Stimulated activated CD4-positive, alpha-beta T cell treated with anti-CD3 and anti-CD28 coated beads, Interleukin-4, amount 100 ng/mL, for 48 hours (primary cell): Measurements from ENCODE around the gene PHLDA3.
A peak's percentile ranks its signal among the peaks of the same experiment; 100 is the strongest.

Source experiments
- DNase-seq, 2 donors: peaks; one replicate each; pipeline ENCODE4 v3.0.0-alpha.2; 2020; ENCODE audit warnings: low read depth in 2 of 2

The PHLDA3 gene

GRCh38 chr1:201468844-201469644 is at the start of gene PHLDA3:
Gene PHLDA3 (minus strand): TSS chr1:201469188. CDS start chr1:201468786, 402 bp downstream.
- peak; percentile 24 to 40 for DNase-seq

- DNase-seq = no peak
These were observed 49.1 kb upstream of the PHLDA3 start for GRCh38 chr1:201518071-201518470.

- no peak for DNase-seq
These were observed 48.6 kb upstream of the PHLDA3 start for GRCh38 chr1:201517631-201518030.

- no peak for DNase-seq
These were observed 47.6 kb upstream of the PHLDA3 start for GRCh38 chr1:201516511-201517127.

GRCh38 chr1:201515895-201516294 is 46.9 kb upstream of the PHLDA3 start:
- no peak for DNase-seq

- no peak for DNase-seq
These were observed 46.2 kb upstream of the PHLDA3 start for GRCh38 chr1:201515062-201515750.

- no peak for DNase-seq
These were observed 45.5 kb upstream of the PHLDA3 start for GRCh38 chr1:201514466-201514865.

GRCh38 chr1:201513498-201514243 is 44.7 kb upstream of the PHLDA3 start:
- DNase-seq = no peak

GRCh38 chr1:201511941-201512539 is 43.1 kb upstream of the PHLDA3 start:
- DNase-seq = no peak

GRCh38 chr1:201511396-201511940 is 42.5 kb upstream of the PHLDA3 start:
- no peak for DNase-seq

GRCh38 chr1:201510734-201511133 is 41.7 kb upstream of the PHLDA3 start:
- no peak for DNase-seq

GRCh38 chr1:201509601-201510374 is 40.8 kb upstream of the PHLDA3 start:
- no peak for DNase-seq

- DNase-seq = no peak
These were observed 39.8 kb upstream of the PHLDA3 start for GRCh38 chr1:201508809-201509208.

GRCh38 chr1:201507360-201507675 is 38.3 kb upstream of the PHLDA3 start:
- DNase-seq = no peak

GRCh38 chr1:201506557-201507359 is 37.8 kb upstream of the PHLDA3 start, which contains the start of gene CSRP1:
Gene CSRP1 (minus strand): TSS chr1:201507123. CDS start chr1:201496303, 10,820 bp downstream.
- peak; percentile 68 to 79 for DNase-seq

- DNase-seq = no peak
These were observed 37.1 kb upstream of the PHLDA3 start for GRCh38 chr1:201506092-201506491.

- DNase-seq = no peak
These were observed 36.5 kb upstream of the PHLDA3 start for GRCh38 chr1:201505503-201505890.

- no peak for DNase-seq
These were observed 36.0 kb upstream of the PHLDA3 start for GRCh38 chr1:201504799-201505502.

GRCh38 chr1:201504179-201504631 is 35.2 kb upstream of the PHLDA3 start:
- DNase-seq = no peak
